ENCODE results near the gene RNF150.
A peak's percentile ranks its signal among the peaks of the same experiment; 100 is the strongest.

Gene RNF150

GRCh38 chr4:141131723-141132071 is 1.6 kb downstream of the RNF150 start:
- DNase-seq (ENCODE audit: low read depth), result no peak

GRCh38 chr4:141130947-141131605 is 2.2 kb downstream of the RNF150 start:
- no peak for DNase-seq (ENCODE audit: low read depth)

DNA sequence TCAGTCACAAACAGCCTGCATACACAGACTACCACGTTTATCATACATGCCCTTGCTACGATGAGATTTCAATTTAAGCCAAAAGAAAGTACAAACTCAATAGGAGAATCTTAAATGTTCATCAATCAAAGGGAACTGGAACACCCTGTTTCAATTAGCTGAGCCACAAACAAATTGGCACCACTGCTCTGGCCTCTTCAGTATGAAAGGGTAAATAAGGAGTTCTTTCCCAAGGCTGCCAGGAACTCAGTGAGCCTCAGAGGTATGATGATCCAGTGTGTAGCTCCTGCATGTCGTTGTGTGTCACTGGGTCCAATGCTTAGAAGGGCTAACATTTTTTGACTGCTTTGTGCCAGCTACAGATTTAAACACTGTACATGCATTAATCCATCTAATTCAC is 5.4 kb downstream of the RNF150 start:
- DNase-seq (ENCODE audit: low read depth), result no peak

GRCh38 chr4:141126769-141127168 is 6.5 kb downstream of the RNF150 start:
- DNase-seq (ENCODE audit: low read depth), result no peak

DNA sequence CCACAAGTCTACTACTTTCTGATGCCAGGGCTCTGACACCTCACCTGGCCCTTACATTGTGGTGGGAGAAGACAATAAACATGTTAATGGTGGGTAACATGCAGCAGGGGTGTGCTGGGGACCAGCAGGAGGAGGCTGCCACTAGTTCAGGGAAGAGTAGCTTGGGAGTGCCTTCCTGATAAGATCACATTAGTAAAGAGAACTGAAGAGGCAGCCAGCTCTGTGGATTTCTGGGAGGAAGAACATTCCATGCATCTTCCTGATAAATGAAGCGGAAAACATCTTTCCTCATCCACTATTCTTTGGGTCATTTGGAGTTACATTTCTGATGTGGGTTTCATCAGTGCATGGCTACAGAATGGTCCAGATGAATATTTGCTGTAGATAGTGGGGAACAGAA is 9.0 kb downstream of the RNF150 start:
- DNase-seq (ENCODE audit: low read depth), result no peak

GRCh38 chr4:141121768-141122454 is 11.4 kb downstream of the RNF150 start:
- DNase-seq (ENCODE audit: low read depth), result no peak

GRCh38 chr4:141121101-141121500 is 12.2 kb downstream of the RNF150 start:
- DNase-seq (ENCODE audit: low read depth), result no peak

DNA sequence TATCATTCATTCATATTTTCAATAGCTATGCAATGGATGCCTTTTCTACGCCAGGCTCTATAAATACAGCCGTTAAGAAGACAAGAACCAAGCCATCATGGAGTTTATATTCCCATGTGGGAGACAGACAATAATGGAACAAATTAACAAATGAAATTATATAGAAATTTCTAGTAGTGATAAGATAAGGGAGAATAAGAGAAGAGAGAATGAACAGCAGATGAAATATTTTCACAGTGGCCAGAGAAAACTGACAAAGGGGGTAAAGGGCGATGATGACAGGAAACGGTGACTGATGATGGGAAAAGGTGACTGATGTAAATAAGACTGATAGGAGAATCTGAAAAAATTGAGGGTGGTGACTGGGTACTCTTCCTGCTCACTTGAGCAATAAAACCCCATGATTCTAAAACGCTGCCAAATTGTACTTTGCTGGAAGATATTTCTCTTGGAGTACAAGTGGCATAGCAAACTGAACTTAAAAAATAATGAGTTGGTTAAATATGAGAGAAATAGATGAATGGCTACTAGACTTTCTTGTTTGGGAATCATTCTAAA is 13.2 kb downstream of the RNF150 start:
- DNase-seq (ENCODE audit: low read depth), result no peak

- DNase-seq (ENCODE audit: low read depth), result no peak
These were observed 14.2 kb downstream of the RNF150 start for GRCh38 chr4:141119071-141119470.

DNA sequence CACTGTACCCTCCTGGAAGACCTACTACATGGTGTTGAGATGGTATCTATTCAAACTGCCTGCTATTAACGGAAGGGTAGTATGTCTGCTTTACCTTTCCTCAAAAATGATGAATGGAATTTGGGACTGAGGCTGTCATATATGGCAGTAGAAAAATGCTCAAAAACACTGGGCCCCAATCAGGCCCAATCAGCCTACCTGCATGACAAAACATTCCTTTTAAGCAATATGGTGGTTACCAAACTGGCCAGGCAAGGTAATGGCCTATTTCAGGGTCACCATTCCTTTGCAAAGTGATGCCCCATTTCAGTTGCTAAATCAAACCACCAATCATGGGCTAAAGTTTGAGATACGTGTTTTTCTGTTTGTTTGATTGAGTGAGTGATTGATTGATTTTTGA is 14.9 kb downstream of the RNF150 start:
- no peak for DNase-seq (ENCODE audit: low read depth)

DNA sequence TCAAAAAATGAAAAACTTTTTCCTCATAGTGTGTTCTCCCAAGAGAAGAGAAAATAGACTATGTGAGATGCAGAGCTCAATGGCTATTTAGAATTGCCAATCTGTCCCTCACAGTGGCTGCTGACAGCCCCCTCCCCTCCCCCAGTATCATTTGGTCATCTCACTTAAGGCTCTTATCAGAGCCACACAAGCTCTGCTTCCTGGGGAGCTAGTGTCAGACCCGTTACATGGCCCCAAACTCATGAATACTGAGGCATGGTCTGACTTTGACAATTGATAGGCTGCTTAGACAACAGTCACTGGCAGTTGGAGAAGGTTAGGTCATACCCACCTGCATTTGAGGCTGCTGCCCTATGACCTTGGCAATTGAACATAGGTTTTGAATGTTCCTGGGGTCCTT is 15.3 kb downstream of the RNF150 start:
- DNase-seq (ENCODE audit: low read depth), result no peak

- DNase-seq (ENCODE audit: low read depth), result no peak
These were observed 23.3 kb downstream of the RNF150 start for GRCh38 chr4:141109983-141110382.

GRCh38 chr4:141107927-141108326 is 25.3 kb downstream of the RNF150 start:
- no peak for DNase-seq (ENCODE audit: low read depth)

- peak; percentile 20 for DNase-seq (ENCODE audit: low read depth)
These were observed 30.9 kb downstream of the RNF150 start for GRCh38 chr4:141102367-141102766.

- DNase-seq (ENCODE audit: low read depth), result no peak
These were observed 31.8 kb downstream of the RNF150 start for GRCh38 chr4:141101511-141101910.

DNA sequence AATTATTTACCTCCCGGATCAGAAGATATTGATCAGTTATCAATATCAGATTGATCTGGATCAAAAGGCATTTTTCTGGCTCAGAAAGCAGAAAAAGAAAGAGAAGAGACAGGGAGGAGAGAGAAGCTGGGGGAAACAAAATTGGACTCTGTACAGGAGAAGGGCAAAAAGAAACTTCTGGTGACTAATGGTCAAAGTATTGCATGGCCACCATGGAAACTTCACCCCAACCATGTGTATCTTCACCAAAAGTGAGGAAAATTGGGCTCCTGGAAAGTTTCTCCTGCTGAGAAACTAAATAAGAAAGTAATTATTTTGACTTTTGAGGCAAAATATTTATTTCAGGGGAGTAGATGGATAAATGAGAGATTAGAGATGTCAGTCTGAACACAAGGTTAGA is 33.9 kb downstream of the RNF150 start:
- DNase-seq (ENCODE audit: low read depth), result peak; percentile 15

GRCh38 chr4:141098163-141098562 is 35.1 kb downstream of the RNF150 start:
- DNase-seq (ENCODE audit: low read depth), result no peak

DNA sequence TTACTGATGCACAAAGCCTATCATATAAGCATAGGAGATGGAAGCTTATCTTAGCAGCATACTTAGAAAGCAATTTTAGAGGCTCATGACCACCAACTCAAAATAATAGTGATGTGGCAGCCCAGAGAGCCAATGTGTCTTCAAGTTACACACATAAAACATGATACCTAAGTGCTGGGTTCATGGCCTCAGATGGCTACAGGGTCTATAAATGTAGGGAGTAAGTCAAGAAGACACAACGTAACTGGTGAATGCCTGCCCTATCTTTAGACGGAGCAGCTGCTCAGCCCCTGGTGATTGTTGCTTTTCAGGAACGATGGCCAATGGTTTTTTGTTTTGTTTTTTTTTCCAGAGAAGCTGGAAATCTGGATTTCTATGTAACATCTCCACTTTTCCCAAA is 42.8 kb downstream of the RNF150 start:
- DNase-seq (ENCODE audit: low read depth), result no peak

DNA sequence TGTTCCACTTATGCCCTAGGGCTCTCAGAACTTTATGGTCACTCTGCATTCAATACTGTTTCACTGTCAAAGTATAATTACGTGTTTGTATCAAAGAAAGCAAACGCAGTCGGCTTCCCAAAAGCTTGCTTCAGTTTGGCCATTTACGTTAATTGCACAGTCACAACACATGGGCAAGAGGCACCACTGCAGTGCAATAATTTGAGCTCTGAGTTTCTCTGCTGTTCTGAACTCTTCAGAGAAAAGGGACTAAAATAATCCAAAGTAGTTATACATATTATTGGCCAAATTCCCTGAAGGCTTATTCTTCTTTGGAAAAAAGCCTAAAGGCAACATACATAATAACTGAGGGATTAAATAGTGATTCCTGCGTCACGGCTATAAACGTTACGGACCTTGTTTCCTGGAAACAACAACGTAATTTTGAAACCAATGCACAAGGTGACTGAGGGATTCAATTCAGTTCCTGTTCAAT is 51.3 kb downstream of the RNF150 start:
- DNase-seq (ENCODE audit: low read depth), result no peak

- DNase-seq (ENCODE audit: low read depth), result no peak
These were observed 52.6 kb downstream of the RNF150 start for GRCh38 chr4:141080668-141081067.

DNA sequence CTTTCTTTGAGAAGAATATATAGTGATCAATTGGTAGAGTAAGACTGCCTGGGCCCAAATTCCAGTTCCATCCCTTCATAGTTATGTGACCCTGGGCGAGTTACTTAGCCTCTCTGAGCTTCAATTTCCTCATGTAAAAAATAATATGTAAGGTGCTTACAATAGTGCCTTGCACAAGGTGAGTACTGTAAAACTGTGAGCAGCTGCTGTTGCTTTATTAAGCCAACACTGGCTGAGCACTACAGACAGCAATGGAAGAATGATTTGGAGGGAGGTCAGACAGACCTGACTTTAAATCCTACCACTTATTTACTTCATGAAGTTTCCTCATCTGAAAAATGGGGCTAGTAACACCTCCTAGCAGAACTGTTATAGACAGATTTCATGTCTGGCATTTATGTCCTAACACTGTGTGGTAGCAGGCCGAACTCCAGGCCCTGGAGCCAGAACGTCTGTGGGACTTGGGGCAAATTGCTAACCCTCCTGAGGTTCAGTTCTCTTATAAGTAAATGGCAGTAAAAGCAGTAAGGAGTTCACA is 53.8 kb downstream of the RNF150 start:
- DNase-seq (ENCODE audit: low read depth), result no peak

GRCh38 chr4:141078871-141079270 is 54.4 kb downstream of the RNF150 start:
- DNase-seq (ENCODE audit: low read depth), result no peak

DNA sequence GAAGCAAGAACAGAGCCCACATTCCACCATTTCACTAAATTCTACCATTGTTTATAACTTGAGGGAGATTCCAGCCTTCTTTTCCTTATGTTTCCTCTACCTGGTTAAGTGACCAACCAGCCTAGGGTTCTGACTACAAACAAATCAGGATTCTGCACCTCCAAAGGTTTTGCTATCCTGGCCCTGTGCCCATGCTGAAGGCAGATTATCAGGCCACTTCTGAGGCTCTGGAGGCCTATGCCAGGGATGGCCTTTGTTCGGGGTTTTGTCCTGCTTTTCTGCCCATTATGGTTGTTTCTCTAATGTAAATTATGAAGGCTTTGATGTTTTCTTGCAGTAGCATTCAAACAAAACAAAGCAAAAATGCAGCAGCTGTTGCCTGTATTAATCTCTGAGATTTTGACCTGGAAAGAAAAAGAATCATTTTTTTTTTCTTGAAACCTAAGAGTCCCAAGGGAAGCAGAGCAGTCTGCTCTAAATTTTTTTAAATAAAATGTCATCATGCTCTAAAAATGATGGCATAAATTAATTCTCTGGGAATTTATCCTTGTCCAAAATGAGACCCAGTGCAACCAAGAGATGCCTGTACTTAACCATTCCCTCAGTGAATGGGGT is 55.6 kb downstream of the RNF150 start:
- DNase-seq (ENCODE audit: low read depth), result no peak
